ENCODE measurements around the gene GRAMD1B.

Gene GRAMD1B

GRCh38 chr11:123407996-123408597 lies 22.0 kb upstream of the GRAMD1B start:
- Histone ChIP-seq H3K27me3 (ENCODE audit: control insufficient read depth, low read length) (peaks cover 33% of the 10 kb centered on the region), H3K27ac (ENCODE audit: low read depth, low read length) (no peak overlapping the region), H3K4me1 (ENCODE audit: control insufficient read depth, low read length) (no peaks in the 10 kb centered on the region), H4K20me1 (ENCODE audit: control insufficient read depth, insufficient read depth, low read depth, low read length) (no peaks in the 10 kb centered on the region), H3K36me3 (ENCODE audit: control insufficient read depth, low read length) (no peaks in the 10 kb centered on the region), H3K4me2 (ENCODE audit: low read length) (no peak overlapping the region), H3K9me2 (replicated peaks; ENCODE audit: control insufficient read depth, low read length) (no peaks in the 10 kb centered on the region), H3K79me2 (ENCODE audit: control insufficient read depth, low read length) (no peaks in the 10 kb centered on the region), H3K4me3 (ENCODE audit: low read length) (no peak overlapping the region), H3K9me3 (ENCODE audit: control insufficient read depth, insufficient read depth, low read length) (no peaks in the 10 kb centered on the region), H3F3A (ENCODE audit: control insufficient read depth, insufficient read depth) (no peaks in the 10 kb centered on the region)
- TF ChIP-seq CTCF (IDR thresholded peaks at IDR 0.05; ENCODE audit: low read depth, low read length, poor library complexity, severe bottlenecking) (no peak), EZH2phosphoT487 (IDR thresholded peaks at IDR 0.05; ENCODE audit: borderline replicate concordance, low read length) (no peak)

- no peaks in the 10 kb centered on the region for H3K36me3 ChIP-seq (ENCODE audit: control insufficient read depth, low read length)
- no peak overlapping the region for H3K27ac ChIP-seq (ENCODE audit: low read depth, low read length)
- H3K4me3 ChIP-seq (ENCODE audit: low read length) = no peak overlapping the region
- H3K9me2 ChIP-seq (replicated peaks; ENCODE audit: control insufficient read depth, low read length) = no peaks in the 10 kb centered on the region
- peaks cover 33% of the 10 kb centered on the region for H3K27me3 ChIP-seq (ENCODE audit: control insufficient read depth, low read length)
- no peaks in the 10 kb centered on the region for H3K9me3 ChIP-seq (ENCODE audit: control insufficient read depth, insufficient read depth, low read length)
- H3K4me2 ChIP-seq (ENCODE audit: low read length) = no peak overlapping the region
- no peaks in the 10 kb centered on the region for H3K4me1 ChIP-seq (ENCODE audit: control insufficient read depth, low read length)
- no peaks in the 10 kb centered on the region for H4K20me1 ChIP-seq (ENCODE audit: control insufficient read depth, insufficient read depth, low read depth, low read length)
- no peaks in the 10 kb centered on the region for H3F3A ChIP-seq (ENCODE audit: control insufficient read depth, insufficient read depth)
- TF ChIP-seq CTCF (IDR thresholded peaks at IDR 0.05; ENCODE audit: low read depth, low read length, poor library complexity, severe bottlenecking) = no peak
- TF ChIP-seq EZH2phosphoT487 (IDR thresholded peaks at IDR 0.05; ENCODE audit: borderline replicate concordance, low read length) = no peak
- no peaks in the 10 kb centered on the region for H3K79me2 ChIP-seq (ENCODE audit: control insufficient read depth, low read length)
Measured at GRCh38 chr11:123408619-123409455, 21.2 kb upstream of the GRAMD1B start.

GRCh38 chr11:123409456-123410217 lies 20.4 kb upstream of the GRAMD1B start:
- H3K36me3 ChIP-seq (ENCODE audit: control insufficient read depth, low read length) = no peaks in the 10 kb centered on the region
- no peak overlapping the region for H3K27ac ChIP-seq (ENCODE audit: low read depth, low read length)
- no peak overlapping the region for H3K4me3 ChIP-seq (ENCODE audit: low read length)
- H3K9me2 ChIP-seq (replicated peaks; ENCODE audit: control insufficient read depth, low read length) = no peaks in the 10 kb centered on the region
- H3K4me1 ChIP-seq (ENCODE audit: control insufficient read depth, low read length) = no peaks in the 10 kb centered on the region
- no peak for TF ChIP-seq EZH2phosphoT487 (IDR thresholded peaks at IDR 0.05; ENCODE audit: borderline replicate concordance, low read length)
- TF ChIP-seq CTCF (IDR thresholded peaks at IDR 0.05; ENCODE audit: low read depth, low read length, poor library complexity, severe bottlenecking) = no peak
- no peaks in the 10 kb centered on the region for H3K79me2 ChIP-seq (ENCODE audit: control insufficient read depth, low read length)
- H4K20me1 ChIP-seq (ENCODE audit: control insufficient read depth, insufficient read depth, low read depth, low read length) = no peaks in the 10 kb centered on the region
- H3K9me3 ChIP-seq (ENCODE audit: control insufficient read depth, insufficient read depth, low read length) = no peaks in the 10 kb centered on the region
- H3K27me3 ChIP-seq (ENCODE audit: control insufficient read depth, low read length) = peaks cover 33% of the 10 kb centered on the region
- no peak overlapping the region for H3K4me2 ChIP-seq (ENCODE audit: low read length)
- no peaks in the 10 kb centered on the region for H3F3A ChIP-seq (ENCODE audit: control insufficient read depth, insufficient read depth)

All from DOHH2 (cell line).